HG03342 (cell line): Measurements from ENCODE around the gene TYR.
"Not testable (repeated sequence)": the region's sequence is repeated elsewhere in the genome, so short reads cannot be mapped to it uniquely, and the experiment has no call there.

Experiments used
- ATAC-seq: cut with Tn5 transposase; IDR thresholded peaks from one replicate; pipeline ENCODE4 v1.9.1; 2021; ENCODE audit warnings: mild to moderate bottlenecking, moderate library complexity; ENCODE audit not compliant: unreplicated experiment

Gene TYR

DNA sequence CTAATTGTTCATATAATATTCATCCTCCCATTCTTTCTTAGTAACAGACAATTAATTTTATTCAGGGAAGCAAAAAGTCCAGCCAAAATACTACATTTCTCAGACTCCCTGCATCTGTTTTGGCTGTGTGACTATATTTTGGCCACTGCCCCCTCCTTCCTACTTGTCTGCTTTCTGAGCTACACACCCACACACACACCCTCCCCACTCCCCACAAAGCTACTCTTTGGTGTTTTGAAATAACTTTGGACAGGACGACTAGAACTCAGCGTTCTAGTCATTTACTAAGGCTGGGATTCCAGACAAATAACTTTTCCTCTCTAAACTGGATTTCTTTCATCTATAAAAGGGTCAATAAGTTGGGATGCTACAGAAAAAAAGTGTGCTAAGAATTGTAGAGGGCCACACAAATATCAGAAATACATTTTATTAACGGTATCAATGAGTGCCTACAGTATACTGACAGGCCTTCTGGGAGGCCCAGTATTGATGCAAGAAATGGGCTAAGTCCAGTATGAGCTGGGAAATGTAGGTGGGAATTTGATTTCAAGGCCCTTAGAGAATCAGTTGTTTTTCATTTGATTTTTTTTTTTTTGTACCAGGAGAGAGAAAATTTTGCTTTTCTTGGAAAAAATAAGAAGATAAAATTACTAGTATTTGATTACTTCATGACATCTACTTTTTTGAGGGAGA is 165.4 kb downstream of the TYR start:
- not testable (repeated sequence) for ATAC-seq
